ENCODE results near the gene PXDN.

Gene PXDN

GRCh38 chr2:1627628-1628381 is 116.5 kb downstream of the PXDN start:
- TF ChIP-seq GATA3 (IDR thresholded peaks at IDR 0.05; ENCODE audit: low read depth, low read length): no peak
- no peak for TF ChIP-seq GATA2 (IDR thresholded peaks at IDR 0.05; ENCODE audit: low read depth, low read length)

GRCh38 chr2:1626271-1626681 is 118.0 kb downstream of the PXDN start:
- TF ChIP-seq GATA2 (IDR thresholded peaks at IDR 0.05; ENCODE audit: low read depth, low read length) (no peak), GATA3 (IDR thresholded peaks at IDR 0.05; ENCODE audit: low read depth, low read length) (no peak)

GRCh38 chr2:1625281-1626001 is 118.9 kb downstream of the PXDN start:
- TF ChIP-seq GATA2 (IDR thresholded peaks at IDR 0.05; ENCODE audit: low read depth, low read length): no peak
- no peak for TF ChIP-seq GATA3 (IDR thresholded peaks at IDR 0.05; ENCODE audit: low read depth, low read length)

GRCh38 chr2:1623906-1624445 is 120.3 kb downstream of the PXDN start:
- TF ChIP-seq GATA2 (IDR thresholded peaks at IDR 0.05; ENCODE audit: low read depth, low read length) (no peak), GATA3 (IDR thresholded peaks at IDR 0.05; ENCODE audit: low read depth, low read length) (no peak)

GRCh38 chr2:1622521-1623200 is 121.7 kb downstream of the PXDN start:
- TF ChIP-seq GATA2 (IDR thresholded peaks at IDR 0.05; ENCODE audit: low read depth, low read length) (no peak), GATA3 (IDR thresholded peaks at IDR 0.05; ENCODE audit: low read depth, low read length) (no peak)

GRCh38 chr2:1621501-1621900 is 122.8 kb downstream of the PXDN start:
- TF ChIP-seq GATA2 (IDR thresholded peaks at IDR 0.05; ENCODE audit: low read depth, low read length) (no peak), GATA3 (IDR thresholded peaks at IDR 0.05; ENCODE audit: low read depth, low read length) (no peak)

DNA sequence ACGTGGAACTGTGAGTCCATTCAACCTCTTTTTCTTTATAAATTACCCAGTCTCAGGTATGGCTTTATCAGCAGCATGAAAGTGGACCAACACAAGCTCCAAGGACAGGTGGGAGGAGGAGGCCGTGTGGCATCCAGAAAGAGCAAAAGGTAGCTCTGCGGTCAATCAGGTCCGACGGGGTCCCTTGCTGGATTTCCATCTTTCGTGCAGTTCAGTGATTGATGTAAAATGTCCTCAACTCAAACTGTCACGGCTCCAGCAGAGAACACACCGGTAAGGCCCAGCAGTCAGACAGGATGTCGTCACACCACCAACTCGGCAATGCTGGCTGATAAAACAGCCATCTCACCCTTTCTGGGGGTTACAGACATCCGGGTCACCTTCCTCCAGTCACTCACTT is 123.3 kb downstream of the PXDN start:
- TF ChIP-seq GATA2 (IDR thresholded peaks at IDR 0.05; ENCODE audit: low read depth, low read length): no peak
- no peak for TF ChIP-seq GATA3 (IDR thresholded peaks at IDR 0.05; ENCODE audit: low read depth, low read length)

DNA sequence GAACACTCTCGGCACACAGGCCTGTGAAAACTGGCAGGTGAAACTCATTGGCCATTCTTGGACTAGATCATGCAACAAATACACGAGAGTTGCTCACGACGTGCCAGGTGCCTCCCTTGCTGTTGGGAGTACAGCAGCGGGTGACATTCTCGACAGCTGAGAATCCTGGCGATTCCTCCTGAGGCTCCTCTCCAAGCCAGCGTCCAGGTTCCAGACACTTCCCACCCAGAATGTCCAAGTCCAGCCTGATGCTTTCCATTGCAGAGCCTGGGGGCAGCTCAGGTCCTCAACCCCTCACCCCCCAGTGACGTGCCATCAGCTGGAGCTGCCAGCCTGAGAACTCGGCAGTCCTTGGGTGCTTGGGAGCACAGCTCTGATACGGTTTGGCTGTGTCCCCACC is 124.2 kb downstream of the PXDN start:
- TF ChIP-seq GATA2 (IDR thresholded peaks at IDR 0.05; ENCODE audit: low read depth, low read length): no peak
- TF ChIP-seq GATA3 (IDR thresholded peaks at IDR 0.05; ENCODE audit: low read depth, low read length): no peak

- TF ChIP-seq GATA2 (IDR thresholded peaks at IDR 0.05; ENCODE audit: low read depth, low read length): no peak
- no peak for TF ChIP-seq GATA3 (IDR thresholded peaks at IDR 0.05; ENCODE audit: low read depth, low read length)
Measured at GRCh38 chr2:1619556-1619955, 124.8 kb downstream of the PXDN start.

- no peak for TF ChIP-seq GATA3 (IDR thresholded peaks at IDR 0.05; ENCODE audit: low read depth, low read length)
- no peak for TF ChIP-seq GATA2 (IDR thresholded peaks at IDR 0.05; ENCODE audit: low read depth, low read length)
Measured at GRCh38 chr2:1618974-1619373, 125.3 kb downstream of the PXDN start.

DNA sequence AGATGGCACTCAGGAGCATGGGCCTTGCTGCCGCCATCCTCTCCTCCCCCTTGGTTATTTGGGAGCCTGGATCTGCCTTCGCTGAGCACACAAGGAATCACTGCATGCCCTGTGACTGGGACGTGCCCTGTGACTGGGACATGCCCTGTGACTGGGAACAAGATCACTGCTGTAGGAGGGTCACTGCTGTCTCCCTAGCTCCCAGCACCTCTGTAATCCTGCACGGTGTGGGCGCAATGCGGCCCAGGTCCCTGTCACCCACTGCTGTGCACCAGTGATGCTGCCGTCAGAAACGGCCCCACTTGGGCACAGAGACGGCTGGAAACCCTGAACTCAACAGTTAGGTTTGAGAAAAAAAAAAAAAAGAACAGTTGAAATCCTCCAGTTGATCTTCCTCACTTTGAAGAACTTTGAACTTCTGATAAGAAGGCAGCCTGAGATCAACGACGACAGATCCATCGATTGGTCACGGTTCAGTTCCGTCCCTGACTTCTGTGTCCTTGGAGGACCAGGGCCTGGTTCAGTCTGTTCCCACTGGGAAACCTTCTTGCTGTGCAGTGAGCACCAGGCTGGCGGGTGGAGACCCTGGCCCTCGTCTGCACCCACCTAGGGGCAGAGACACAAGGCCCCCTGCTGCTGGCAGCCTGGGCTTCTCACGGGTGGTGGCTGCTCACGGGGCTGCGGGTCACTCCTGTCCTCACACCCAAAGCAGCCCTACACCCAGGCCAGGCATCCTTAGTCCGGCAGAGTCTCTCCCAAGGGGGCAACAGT is 125.9 kb downstream of the PXDN start:
- no peak for TF ChIP-seq GATA3 (IDR thresholded peaks at IDR 0.05; ENCODE audit: low read depth, low read length)
- no peak for TF ChIP-seq GATA2 (IDR thresholded peaks at IDR 0.05; ENCODE audit: low read depth, low read length)

GRCh38 chr2:1617425-1618021 is 126.8 kb downstream of the PXDN start:
- TF ChIP-seq GATA3 (IDR thresholded peaks at IDR 0.05; ENCODE audit: low read depth, low read length): no peak
- TF ChIP-seq GATA2 (IDR thresholded peaks at IDR 0.05; ENCODE audit: low read depth, low read length): no peak

DNA sequence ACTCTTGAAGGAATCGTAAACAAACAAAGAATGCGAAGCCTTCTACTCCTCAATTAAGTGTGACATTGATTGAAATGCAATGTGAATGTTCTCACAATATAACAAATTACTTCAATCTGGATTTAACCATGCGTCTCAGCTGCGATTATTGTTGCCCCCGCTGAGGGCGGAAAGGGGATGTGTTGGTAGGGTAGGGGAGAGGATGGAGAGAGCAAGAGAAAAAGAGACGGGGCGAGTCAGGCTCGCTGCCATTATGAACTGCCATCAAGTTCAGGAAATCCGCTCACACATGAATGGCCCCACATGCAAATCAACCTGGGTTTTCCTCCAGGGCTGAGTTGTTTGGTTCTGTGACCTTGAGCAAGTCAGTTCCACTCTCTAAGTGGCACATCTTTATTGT is 129.8 kb downstream of the PXDN start:
- TF ChIP-seq GATA2 (IDR thresholded peaks at IDR 0.05; ENCODE audit: low read depth, low read length) (no peak), GATA3 (IDR thresholded peaks at IDR 0.05; ENCODE audit: low read depth, low read length) (no peak)
